Activated CD8-positive, alpha-beta T cell treated with anti-CD3 and anti-CD28 coated beads for 36 hours (primary cell): ENCODE data around the gene XPR1. TPM values are rescaled to one million over a fixed set of nuclear protein-coding genes. Genes with fewer than 3 reads are reported as not detected.

Source experiments
- ATAC-seq: fragments of 200-7000 bp; cut with Tn5 transposase; one replicate; pipeline ENCODE4 v1.10.0; 2021; ENCODE audit warnings: mild to moderate bottlenecking, moderate library complexity
- CTCF ChIA-PET: fragments of 350-600 bp; sonication (Branson Sonifier 250); formaldehyde crosslinking; loops from one replicate; lab custom pipeline; 2021; ENCODE audit warnings: antibody characterized with exemption; lab: Charles Lee
- POLR2A ChIA-PET: fragments of 350-600 bp; sonication (Branson Sonifier 250); formaldehyde crosslinking; loops from one replicate; lab custom pipeline; 2021; ENCODE audit warnings: antibody characterized with exemption; lab: Charles Lee
- DNase-seq: peaks from one replicate; pipeline ENCODE4 v3.0.0-alpha.2; 2020
- H3K27ac Mint-ChIP-seq: one replicate; pipeline ENCODE4 v1.8.0; 2021; ENCODE audit warnings: mild to moderate bottlenecking, mixed read lengths
- H3K27me3 Mint-ChIP-seq: one replicate; pipeline ENCODE4 v1.8.0; 2021; ENCODE audit warnings: mixed read lengths
- H3K36me3 Mint-ChIP-seq: one replicate; pipeline ENCODE4 v1.8.0; 2021; ENCODE audit warnings: low read depth, mixed read lengths
- H3K4me1 Mint-ChIP-seq: one replicate; pipeline ENCODE4 v1.8.0; 2021; ENCODE audit warnings: low read depth, mixed read lengths
- H3K4me3 Mint-ChIP-seq: one replicate; pipeline ENCODE4 v1.8.0; 2021; ENCODE audit warnings: mild to moderate bottlenecking, moderate library complexity, mixed read lengths
- H3K9me3 Mint-ChIP-seq: one replicate; pipeline ENCODE4 v1.8.0; 2021; ENCODE audit warnings: mixed read lengths
- intact Hi-C: fragments of 100-400 bp; cut with micrococcal nuclease; formaldehyde crosslinking; loops from one replicate; pipeline ENCODE4 v1.10.0; 2022
- total RNA-seq, 2 experiments: library from RNA; stranded (reverse); gene quantifications; one replicate each; pipeline ENCODE4 v1.2.3, GENCODE V29; 2021
- TF ChIP-seq, protein P1 (sequence below): fragments of 200-600 bp; IDR thresholded peaks from one replicate; pipeline ENCODE4 v1.8.0; 2022; ENCODE audit warnings: antibody characterized with exemption, mild to moderate bottlenecking

The XPR1 gene
- total RNA-seq, 2 experiments from 2014 or later = 12.8 to 14.4 TPM

DNA sequence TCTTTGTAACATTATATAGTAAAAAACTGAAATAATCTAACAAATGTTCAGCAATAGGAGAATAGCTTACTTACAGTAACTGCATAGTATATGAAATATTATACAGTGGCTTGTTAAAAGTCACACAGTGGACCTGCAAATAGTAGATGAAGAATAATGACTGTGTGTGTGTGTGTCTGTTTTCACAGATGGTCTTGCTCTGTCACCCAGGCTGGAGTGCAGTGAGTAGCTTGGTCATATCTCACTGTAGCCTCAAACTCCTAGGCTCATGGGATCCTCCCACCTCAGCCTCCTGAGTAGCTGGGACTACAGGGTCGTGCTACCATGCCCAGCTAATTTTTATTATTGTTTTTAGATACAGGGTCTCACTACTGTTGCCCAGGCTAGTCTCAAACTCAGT lies 213.5 kb downstream of the XPR1 start:
- Mint-ChIP-seq H3K27ac (no peak overlapping the region), H3K4me1 (no peaks in the 10 kb centered on the region), H3K27me3 (no peaks in the 10 kb centered on the region), H3K4me3 (no peak overlapping the region), H3K9me3 (no peaks in the 10 kb centered on the region), H3K36me3 (peaks cover 8% of the 10 kb centered on the region)
- TF ChIP-seq, protein P1, sequence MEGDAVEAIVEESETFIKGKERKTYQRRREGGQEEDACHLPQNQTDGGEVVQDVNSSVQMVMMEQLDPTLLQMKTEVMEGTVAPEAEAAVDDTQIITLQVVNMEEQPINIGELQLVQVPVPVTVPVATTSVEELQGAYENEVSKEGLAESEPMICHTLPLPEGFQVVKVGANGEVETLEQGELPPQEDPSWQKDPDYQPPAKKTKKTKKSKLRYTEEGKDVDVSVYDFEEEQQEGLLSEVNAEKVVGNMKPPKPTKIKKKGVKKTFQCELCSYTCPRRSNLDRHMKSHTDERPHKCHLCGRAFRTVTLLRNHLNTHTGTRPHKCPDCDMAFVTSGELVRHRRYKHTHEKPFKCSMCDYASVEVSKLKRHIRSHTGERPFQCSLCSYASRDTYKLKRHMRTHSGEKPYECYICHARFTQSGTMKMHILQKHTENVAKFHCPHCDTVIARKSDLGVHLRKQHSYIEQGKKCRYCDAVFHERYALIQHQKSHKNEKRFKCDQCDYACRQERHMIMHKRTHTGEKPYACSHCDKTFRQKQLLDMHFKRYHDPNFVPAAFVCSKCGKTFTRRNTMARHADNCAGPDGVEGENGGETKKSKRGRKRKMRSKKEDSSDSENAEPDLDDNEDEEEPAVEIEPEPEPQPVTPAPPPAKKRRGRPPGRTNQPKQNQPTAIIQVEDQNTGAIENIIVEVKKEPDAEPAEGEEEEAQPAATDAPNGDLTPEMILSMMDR = no peak
- no peak for ATAC-seq
- CTCF ChIA-PET = interaction anchor here (0.9 to 1.6 kb wide), 3 partner anchors 17 to 330 kb away, joined by 3 read pairs; no protein-coding TSS in a partner anchor
- intact Hi-C loops = no loop called here
- no peak for DNase-seq
- POLR2A ChIA-PET = interaction anchor here (0.8 to 1.2 kb wide), 2 partner anchors 264 to 631 kb away, joined by 3 read pairs; no protein-coding TSS in a partner anchor

DNA sequence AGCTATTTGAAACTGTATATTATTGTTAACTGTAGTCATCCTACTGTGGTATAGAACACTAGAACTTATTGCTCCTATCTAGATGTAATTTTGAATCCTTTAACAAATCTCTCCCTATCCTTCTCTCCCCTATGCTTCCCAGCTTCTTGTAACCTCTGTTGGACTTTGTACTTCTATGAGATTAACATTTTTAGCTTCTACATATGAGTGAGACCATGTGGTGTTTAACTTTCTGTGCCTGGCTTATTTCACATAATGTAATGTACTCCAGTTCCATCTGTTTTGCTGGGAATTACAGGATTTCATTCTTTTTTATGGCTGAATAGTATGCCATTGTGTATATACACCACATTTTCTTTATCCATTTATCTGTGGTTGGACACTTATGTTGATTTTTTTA lies 216.4 kb downstream of the XPR1 start:
- Mint-ChIP-seq H3K9me3 (peaks cover 5% of the 10 kb centered on the region), H3K4me1 (peaks cover 12% of the 10 kb centered on the region), H3K27me3 (no peaks in the 10 kb centered on the region), H3K4me3 (no peak overlapping the region), H3K36me3 (peaks cover 16% of the 10 kb centered on the region), H3K27ac (no peak overlapping the region)
- ChIA-PET CTCF (interaction anchor here (1.9 kb wide), 1 partner anchor 15 kb away, joined by 6 read pairs; no protein-coding TSS in a partner anchor), POLR2A (no interaction called here)
- DNase-seq = no peak
- TF ChIP-seq, protein P1 = no peak
- intact Hi-C loops = no loop called here
- ATAC-seq = no peak

DNA sequence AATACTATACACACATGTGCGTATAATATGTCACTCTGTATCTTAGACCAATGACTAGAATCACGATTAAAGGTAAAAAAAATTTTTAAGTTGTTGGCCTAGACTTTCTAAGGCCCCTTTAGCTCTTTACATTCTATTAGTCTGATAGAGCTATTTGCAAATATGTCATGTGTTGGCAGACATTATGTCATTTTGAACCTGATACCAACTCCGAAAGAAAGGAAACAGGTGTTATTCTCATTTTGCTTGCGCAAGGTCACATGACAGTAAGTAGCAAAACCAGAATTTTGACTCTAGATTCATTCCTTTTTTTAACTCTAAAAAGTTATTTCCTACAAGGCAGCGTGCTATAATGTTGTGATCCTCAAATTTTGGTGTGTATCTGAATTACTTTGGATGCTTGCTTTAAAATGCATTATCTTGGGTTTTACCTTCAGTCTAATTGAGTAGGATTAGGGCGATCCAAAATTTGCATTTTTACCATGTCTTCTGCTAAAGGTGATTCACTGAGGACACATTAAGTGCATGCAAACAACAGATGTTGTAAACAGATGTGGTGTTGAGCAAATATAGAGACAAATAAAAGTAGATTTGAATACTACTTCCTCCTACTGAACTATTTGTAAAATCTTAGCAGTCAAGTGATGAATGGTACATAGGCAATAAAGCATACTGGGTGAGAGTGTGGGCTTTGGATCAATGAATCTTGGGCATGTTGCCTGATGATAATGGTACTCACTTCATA lies 217.4 kb downstream of the XPR1 start:
- DNase-seq = no peak
- POLR2A ChIA-PET = no interaction called here
- CTCF ChIA-PET = interaction anchor here (1.5 kb wide), 1 partner anchor 333 kb away, joined by 4 read pairs; no protein-coding TSS in a partner anchor
- peaks cover 5% of the 10 kb centered on the region for H3K9me3 Mint-ChIP-seq
- H3K4me1 Mint-ChIP-seq = peaks cover 14% of the 10 kb centered on the region
- H3K27me3 Mint-ChIP-seq = no peaks in the 10 kb centered on the region
- no peak overlapping the region for H3K4me3 Mint-ChIP-seq
- H3K27ac Mint-ChIP-seq = no peak overlapping the region
- peaks cover 16% of the 10 kb centered on the region for H3K36me3 Mint-ChIP-seq
- TF ChIP-seq, protein P1 = no peak
- intact Hi-C loops = no loop called here
- no peak for ATAC-seq

DNA sequence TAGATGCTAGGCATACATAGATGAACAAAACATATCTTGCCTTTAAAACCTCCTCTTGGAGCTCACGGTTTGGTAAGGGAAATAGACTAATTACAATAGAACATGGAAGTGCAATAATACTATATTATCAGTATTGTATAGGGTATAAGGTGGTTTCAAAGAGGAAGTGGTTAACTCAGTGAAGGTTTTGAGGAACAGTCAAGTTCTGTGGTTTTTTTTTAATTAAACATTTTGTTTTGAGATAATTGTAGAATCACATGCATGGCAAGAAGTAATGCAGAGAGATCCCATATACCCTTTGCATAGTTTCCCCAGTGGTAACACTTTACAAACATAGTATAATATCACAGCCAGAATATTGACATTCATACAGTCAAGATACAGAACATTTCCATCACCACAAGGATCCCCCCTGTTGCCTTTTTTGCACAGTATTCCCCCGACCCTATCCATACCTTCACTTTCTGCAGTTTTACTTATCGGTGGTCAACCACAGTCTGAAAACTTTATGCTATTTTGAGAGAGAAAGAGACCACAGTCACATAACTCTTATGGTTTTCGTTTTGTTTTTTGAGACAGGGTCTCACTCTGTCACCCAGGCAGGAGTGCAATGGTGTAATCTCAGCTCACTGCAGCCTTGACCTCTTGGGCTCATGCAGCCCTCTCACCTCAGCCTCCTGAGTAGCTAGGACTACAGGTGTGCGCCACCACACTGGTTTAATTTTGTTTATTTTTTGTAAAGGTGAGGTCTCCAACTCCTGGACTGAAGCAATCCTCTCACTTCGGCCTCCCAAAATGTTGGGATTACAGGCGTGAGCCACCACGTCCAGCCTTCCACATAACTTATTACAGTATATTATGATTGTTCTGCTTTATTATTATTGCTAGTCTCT lies 220.4 kb downstream of the XPR1 start:
- Mint-ChIP-seq H3K4me3 (no peak overlapping the region), H3K27ac (no peak overlapping the region), H3K4me1 (peaks cover 14% of the 10 kb centered on the region), H3K9me3 (peaks cover 5% of the 10 kb centered on the region), H3K36me3 (peaks cover 16% of the 10 kb centered on the region), H3K27me3 (no peaks in the 10 kb centered on the region)
- intact Hi-C loops = no loop called here
- TF ChIP-seq, protein P1 = no peak
- DNase-seq = no peak
- ChIA-PET CTCF (interaction anchor here (1.3 to 2.8 kb wide), 2 partner anchors 10 to 12 kb away, joined by 4 to 14 read pairs; no protein-coding TSS in a partner anchor), POLR2A (no interaction called here)
- no peak for ATAC-seq
